Duodenal mucosa (tissue), 2 donors: ENCODE data around the gene LEUTX.

Experiments used
- H3K27ac ChIP-seq: one replicate; pipeline ENCODE4 v1.7.0; 2013; ENCODE audit warnings: low read depth, low read length
- H3K27me3 ChIP-seq, 2 donors: one replicate each; pipeline ENCODE4 v1.7.0; 2013; ENCODE audit warnings: low read length in 2 of 2, control low read depth in 1 of 2; ENCODE audit not compliant: insufficient read depth in 2 of 2, control insufficient read depth in 1 of 2
- H3K36me3 ChIP-seq, 2 donors: one replicate each; pipeline ENCODE4 v1.7.0; 2013; ENCODE audit warnings: low read length in 2 of 2, control low read depth in 1 of 2; ENCODE audit not compliant: insufficient read depth in 2 of 2, control insufficient read depth in 1 of 2
- H3K4me1 ChIP-seq, 2 donors: one replicate each; pipeline ENCODE4 v1.7.0; 2013; ENCODE audit warnings: low read length in 2 of 2, control low read depth in 1 of 2; ENCODE audit not compliant: insufficient read depth in 2 of 2, control insufficient read depth in 1 of 2
- H3K4me3 ChIP-seq, 2 donors: one replicate each; pipeline ENCODE4 v1.7.0; 2013; ENCODE audit warnings: low read length in 2 of 2, low read depth in 1 of 2
- H3K9ac ChIP-seq, 2 donors: one replicate each; pipeline ENCODE4 v1.7.0; 2013; ENCODE audit warnings: low read length in 2 of 2, low read depth in 1 of 2
- H3K9me3 ChIP-seq, 2 donors: one replicate each; pipeline ENCODE4 v1.7.0; 2013; ENCODE audit warnings: low read length in 2 of 2, control low read depth in 1 of 2; ENCODE audit not compliant: control insufficient read depth in 1 of 2

LEUTX gene, protein sequence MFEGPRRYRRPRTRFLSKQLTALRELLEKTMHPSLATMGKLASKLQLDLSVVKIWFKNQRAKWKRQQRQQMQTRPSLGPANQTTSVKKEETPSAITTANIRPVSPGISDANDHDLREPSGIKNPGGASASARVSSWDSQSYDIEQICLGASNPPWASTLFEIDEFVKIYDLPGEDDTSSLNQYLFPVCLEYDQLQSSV

DNA sequence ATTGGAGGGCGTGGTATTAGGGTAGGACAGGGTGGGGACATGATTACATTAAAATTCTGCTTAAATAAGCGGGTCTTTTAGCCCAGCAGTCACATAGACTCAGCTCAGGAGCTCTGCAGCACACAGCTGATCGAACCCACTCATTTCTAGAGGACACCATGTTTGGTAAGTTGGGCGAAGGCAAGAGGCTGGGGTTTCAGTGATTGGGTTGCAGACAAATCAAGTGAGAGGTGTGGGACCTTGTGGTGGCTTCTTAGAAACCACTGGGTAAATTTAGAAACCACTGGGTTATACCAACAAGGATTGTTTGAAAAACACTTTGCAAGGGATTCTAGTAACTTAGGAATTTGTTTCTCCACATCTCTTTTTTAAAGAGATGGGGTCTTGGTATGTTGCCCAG lies at the start of gene LEUTX:
TSS of gene LEUTX (plus strand) at position 92 of the 400 bp plus-strand sequence. CDS start at position 159, 67 bp downstream.
- no peak within 1 kb of the TSS for H3K27ac ChIP-seq
- H3K4me1 ChIP-seq = no peaks in the 10 kb centered on the region
- no peaks in the 10 kb centered on the region for H3K27me3 ChIP-seq
- H3K9me3 ChIP-seq = no peaks in the 10 kb centered on the region
- no peaks in the 10 kb centered on the region for H3K36me3 ChIP-seq
- H3K4me3 ChIP-seq = no peak within 1 kb of the TSS
- no peak within 1 kb of the TSS for H3K9ac ChIP-seq

DNA sequence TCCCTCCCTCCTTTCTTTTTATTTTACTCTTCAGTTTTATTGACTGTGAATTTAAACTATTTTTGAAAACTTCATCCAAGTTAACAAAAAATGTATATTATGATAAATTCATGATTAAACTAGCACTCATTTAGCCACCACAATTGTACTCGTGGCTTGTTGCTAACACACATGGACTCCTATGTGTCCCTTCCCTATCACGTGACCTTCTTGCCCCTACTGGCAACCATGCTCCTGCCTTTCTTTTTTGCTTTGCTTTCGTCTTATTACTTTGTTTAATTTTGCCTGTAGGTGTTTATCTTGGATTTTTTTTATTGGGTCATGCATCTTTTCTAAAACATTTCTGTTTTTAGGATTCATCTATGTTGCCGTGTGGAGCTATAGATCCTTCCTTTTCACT lies 49.1 kb upstream of the LEUTX start:
- Histone ChIP-seq H3K9me3 (no peaks in the 10 kb centered on the region), H3K27ac (no peak overlapping the region), H3K4me3 (no peak overlapping the region), H3K36me3 (no peaks in the 10 kb centered on the region), H3K27me3 (no peaks in the 10 kb centered on the region), H3K9ac (no peak overlapping the region), H3K4me1 (no peaks in the 10 kb centered on the region)

DNA sequence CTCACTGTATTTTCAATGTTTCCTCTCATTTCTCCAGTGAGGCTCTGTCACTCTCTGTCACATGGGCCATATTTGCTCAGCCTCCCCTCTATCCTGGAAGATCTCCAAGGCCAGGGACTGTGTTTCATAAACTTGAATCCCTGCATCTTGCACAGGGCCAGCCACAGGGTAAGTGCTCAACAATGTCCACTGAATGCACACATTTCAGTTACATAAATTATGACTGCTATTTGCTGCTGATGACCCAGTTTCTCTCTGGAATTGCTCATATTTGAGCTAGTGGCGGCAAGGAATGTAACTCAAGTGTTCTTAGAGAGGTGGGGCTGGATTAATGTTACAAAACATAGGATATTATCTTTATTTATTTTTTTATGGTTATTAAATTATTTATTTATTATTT lies 47.0 kb upstream of the LEUTX start:
- Histone ChIP-seq H3K9me3 (no peaks in the 10 kb centered on the region), H3K36me3 (no peaks in the 10 kb centered on the region), H3K27ac (no peak overlapping the region), H3K27me3 (no peaks in the 10 kb centered on the region), H3K4me1 (no peaks in the 10 kb centered on the region), H3K4me3 (no peak overlapping the region), H3K9ac (no peak overlapping the region)

DNA sequence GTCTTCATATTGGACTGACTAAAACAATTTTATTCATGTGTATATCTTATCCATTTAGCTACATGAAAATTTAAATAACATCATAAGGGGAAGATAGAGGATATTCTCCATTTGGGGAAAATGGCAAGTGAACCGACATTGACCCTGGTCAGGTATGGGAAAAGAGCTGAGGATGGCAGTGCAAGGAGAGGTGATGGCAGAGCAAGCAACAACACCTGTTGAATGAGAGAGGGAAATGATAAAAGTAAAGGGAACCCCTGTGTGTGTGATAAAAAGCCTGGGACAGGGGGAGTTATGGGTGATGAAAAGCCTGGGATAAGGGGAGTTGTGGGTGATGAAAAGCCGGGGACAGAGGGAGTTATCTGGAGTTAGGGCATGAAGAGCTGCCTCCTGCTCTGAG lies 44.8 kb upstream of the LEUTX start:
- Histone ChIP-seq H3K4me3 (no peak overlapping the region), H3K27me3 (peaks cover 0 to 2% of the 10 kb centered on the region in 2 donors)

DNA sequence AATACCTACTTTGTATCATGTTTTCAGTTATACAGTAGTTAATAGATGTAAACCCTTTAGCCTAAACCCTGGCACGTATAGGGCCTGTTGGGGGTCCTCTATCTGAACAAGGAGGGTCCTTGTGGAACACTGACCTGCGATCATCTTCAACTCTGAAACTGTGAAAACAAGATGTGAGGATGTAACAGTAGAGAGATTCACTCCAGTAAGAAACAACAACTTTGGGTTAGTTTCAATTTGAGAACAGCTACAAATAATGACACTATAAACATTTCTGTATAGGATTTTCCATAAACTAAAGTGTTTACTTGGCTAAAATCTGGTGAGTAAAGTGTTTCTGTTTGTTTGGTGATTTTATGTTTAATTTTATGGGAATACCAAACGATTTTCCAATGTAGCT lies 43.0 kb upstream of the LEUTX start:
- no peaks in the 10 kb centered on the region for H3K36me3 ChIP-seq
- no peak overlapping the region for H3K27ac ChIP-seq
- no peaks in the 10 kb centered on the region for H3K9me3 ChIP-seq
- no peaks in the 10 kb centered on the region for H3K4me1 ChIP-seq
- H3K9ac ChIP-seq = no peak overlapping the region
- peaks cover 0 to 4% of the 10 kb centered on the region in 2 donors for H3K27me3 ChIP-seq
- no peak overlapping the region for H3K4me3 ChIP-seq

More for the DNA sequence above, 44.8 kb upstream of the LEUTX start:
- H3K9me3 ChIP-seq = no peaks in the 10 kb centered on the region
- no peak overlapping the region for H3K27ac ChIP-seq
- no peaks in the 10 kb centered on the region for H3K4me1 ChIP-seq
- no peaks in the 10 kb centered on the region for H3K36me3 ChIP-seq
- no peak overlapping the region for H3K9ac ChIP-seq

DNA sequence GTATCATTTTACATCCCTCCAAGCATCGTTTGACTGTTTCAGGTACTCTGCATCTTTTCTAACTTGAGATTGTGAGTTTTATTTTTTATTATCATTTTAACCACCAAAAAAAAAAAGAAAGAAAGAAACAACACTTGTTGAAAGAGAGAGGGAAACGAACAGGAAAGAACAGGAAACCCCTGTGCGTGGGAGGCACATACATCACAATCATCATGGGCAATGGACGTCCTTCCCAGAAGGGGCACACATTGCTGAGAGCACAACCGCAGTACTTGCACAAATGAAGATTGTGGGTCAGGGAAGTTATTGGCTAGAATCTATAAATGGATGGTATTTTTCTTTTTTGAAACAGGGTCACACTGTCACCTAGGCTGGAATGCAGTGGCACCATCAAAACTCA lies 42.6 kb upstream of the LEUTX start:
- Histone ChIP-seq H3K4me3 (no peak overlapping the region), H3K9me3 (no peaks in the 10 kb centered on the region)

DNA sequence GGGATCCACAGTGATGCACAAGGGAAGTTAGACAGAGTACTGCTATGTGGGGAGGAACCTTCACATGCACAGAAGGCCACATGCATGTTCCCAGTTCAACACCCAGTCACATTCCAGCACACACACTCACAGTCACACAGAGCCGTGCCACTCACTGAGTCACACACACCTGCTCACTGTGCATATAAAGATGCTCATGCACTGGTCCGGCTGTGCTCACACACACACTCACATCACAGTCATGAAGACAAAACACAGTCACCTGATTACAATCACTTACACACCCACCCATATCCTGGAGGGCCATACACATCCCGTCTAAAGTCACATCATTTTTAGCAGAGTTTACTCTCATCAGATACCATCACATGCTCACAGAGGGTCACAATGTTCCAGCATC lies 41.3 kb upstream of the LEUTX start:
- no peaks in the 10 kb centered on the region for H3K9me3 ChIP-seq
- H3K36me3 ChIP-seq = no peaks in the 10 kb centered on the region
- peaks cover 0 to 4% of the 10 kb centered on the region in 2 donors for H3K27me3 ChIP-seq
- H3K27ac ChIP-seq = no peak overlapping the region
- H3K4me1 ChIP-seq = no peaks in the 10 kb centered on the region
- peak overlapping the region in 1 of 2 donors; percentile 7 for H3K4me3 ChIP-seq
- no peak overlapping the region for H3K9ac ChIP-seq

More for the DNA sequence above, 42.6 kb upstream of the LEUTX start:
- Histone ChIP-seq H3K36me3 (no peaks in the 10 kb centered on the region), H3K27ac (no peak overlapping the region), H3K27me3 (peaks cover 0 to 4% of the 10 kb centered on the region in 2 donors), H3K4me1 (no peaks in the 10 kb centered on the region), H3K9ac (no peak overlapping the region)

DNA sequence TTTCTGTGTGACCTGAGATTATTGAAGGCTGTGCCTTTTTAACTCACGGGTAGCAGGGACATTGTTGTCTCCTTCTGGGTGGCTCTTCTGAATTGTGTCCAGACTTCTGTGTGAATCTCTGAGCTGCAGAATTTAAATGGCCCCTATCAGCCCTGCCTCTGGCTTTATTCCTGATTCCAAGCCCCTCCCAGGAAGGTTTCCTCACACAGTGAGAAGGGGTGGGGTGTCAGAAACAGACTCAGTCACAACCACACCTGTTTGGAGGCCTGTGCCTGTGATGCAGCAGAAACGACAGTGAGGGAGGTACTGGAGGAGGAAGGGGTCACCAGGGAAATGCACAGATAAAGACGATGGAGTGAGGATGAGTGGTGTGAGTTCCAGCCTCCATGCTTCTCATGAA lies 40.8 kb upstream of the LEUTX start, which contains the start of gene CLC:
TSS of gene CLC (minus strand) at position 139 of the 400 bp plus-strand sequence. CDS start at position 62, 77 bp downstream.
- H3K27me3 ChIP-seq = peaks cover 0 to 4% of the 10 kb centered on the region in 2 donors
- no peaks in the 10 kb centered on the region for H3K4me1 ChIP-seq
- H3K27ac ChIP-seq = no peak within 1 kb of the TSS
- peak within 1 kb of the TSS in 1 of 2 donors; percentile 7 for H3K4me3 ChIP-seq
- H3K36me3 ChIP-seq = no peaks in the 10 kb centered on the region
- H3K9me3 ChIP-seq = no peaks in the 10 kb centered on the region
- no peak within 1 kb of the TSS for H3K9ac ChIP-seq

DNA sequence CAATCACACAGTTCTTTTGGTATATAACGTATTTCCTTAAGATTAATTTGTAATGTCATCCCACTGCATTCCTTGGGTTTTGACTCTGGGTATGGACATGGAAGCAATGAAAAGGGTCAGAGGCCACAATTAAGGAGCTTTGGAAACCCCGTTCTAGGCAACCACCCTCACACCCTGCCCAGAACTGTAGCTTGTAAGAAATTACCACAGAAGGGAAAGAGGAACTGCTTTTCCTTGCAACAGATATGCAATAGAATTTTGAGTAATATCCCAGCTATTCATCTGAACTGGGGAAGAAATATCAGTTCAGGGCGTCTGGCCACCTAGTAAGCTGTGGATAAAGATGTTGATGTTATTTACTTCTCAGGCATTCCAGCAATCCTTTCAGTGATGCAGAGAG lies 39.8 kb upstream of the LEUTX start:
- Histone ChIP-seq H3K9ac (no peak overlapping the region), H3K36me3 (no peaks in the 10 kb centered on the region), H3K27ac (no peak overlapping the region), H3K4me3 (no peak overlapping the region), H3K27me3 (peaks cover 0 to 4% of the 10 kb centered on the region in 2 donors), H3K9me3 (no peaks in the 10 kb centered on the region), H3K4me1 (no peaks in the 10 kb centered on the region)

DNA sequence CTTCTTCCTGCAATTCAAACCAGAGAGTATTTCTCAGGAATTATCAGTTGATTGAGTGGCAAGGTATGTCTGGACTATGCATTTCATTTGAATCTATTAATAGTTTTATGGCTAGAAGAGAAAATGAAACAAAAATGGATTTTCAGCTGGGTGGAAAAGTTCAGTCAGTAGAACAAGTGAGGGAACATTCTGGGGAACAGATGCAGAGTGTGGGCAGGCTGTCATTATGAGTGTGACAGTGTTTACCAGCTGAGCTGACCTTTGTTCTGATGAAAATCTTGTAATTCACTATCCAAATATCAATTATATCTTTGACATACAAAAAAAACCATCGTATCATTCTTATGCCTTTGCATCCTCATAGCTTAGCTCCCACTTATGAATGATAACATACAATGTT lies 38.3 kb upstream of the LEUTX start:
- Histone ChIP-seq H3K9ac (no peak overlapping the region), H3K27ac (no peak overlapping the region), H3K9me3 (no peaks in the 10 kb centered on the region), H3K4me3 (no peak overlapping the region), H3K27me3 (peaks cover 0 to 4% of the 10 kb centered on the region in 2 donors), H3K36me3 (no peaks in the 10 kb centered on the region), H3K4me1 (no peaks in the 10 kb centered on the region)
